Measurements from ENCODE around the gene TMBIM6.
"Not testable (repeated sequence)": the region's sequence is repeated elsewhere in the genome, so short reads cannot be mapped to it uniquely, and the experiment has no call there.

The TMBIM6 gene

DNA sequence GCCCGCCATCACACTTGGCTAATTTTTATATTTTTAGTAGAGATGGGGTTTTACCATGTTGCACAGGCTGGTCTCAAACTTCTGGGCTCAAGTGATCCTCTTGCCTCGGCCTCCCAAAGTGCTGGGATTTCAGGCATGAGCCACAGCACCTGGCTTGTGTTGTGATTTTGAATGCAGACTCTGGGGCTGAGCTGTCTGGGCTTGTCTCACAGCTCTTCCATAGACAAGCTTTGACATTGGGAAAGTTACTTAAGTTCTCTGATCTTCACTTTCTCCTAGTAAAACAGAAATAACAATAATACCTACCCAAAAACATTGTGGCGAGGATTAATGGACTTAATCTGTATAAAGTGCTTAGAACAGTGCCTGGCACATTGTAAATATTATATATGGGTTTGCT lies 36.0 kb downstream of the TMBIM6 start:
- no peak for DNase-seq (ENCODE audit: low spot score)

DNA sequence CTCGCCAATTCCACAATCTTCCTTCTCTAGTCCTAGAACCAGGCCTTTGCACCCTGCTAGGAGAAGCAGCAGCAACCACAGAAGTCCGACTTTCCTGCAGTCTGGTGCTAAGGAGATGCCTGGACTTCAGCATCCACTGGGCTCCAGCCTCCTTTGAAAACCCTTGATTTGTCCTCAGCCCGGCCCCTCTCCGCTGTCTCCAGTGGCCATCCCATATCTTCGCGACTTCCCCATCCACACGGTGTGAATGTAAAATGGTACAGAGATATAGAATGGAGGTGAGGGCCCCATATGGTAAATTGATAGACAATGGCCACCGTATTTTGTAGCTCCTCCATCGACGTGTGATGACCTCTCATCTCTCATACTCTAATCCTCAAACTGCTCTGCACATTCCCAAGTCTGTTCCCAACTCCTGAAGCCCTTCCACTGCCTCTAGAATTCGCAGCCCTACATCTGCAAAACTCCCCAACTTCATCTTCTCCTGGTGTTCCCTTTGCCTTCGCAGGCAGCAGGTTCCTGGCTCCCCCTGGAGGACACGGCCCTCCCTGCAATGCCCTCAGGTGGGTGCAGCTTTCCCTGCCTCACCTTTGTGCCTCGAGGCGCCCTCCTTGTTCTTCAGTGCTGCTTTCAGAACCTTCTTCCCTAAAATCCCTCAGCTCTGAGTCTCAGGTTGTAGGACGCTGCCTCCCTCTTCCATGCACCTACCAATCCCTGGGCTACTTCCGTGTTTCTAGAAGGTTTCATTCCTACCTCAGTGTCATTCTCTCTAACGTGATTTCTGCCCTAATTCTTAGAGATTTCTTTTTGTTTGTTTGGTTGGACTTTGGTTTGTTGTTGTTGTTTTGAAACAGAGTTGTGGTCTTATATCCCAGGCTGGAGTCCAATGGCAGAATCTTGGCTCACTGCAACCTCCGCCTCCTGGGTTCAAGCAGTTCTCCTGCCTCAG lies 36.7 kb downstream of the TMBIM6 start:
- peak; percentile 86 for DNase-seq (ENCODE audit: low spot score)

DNA sequence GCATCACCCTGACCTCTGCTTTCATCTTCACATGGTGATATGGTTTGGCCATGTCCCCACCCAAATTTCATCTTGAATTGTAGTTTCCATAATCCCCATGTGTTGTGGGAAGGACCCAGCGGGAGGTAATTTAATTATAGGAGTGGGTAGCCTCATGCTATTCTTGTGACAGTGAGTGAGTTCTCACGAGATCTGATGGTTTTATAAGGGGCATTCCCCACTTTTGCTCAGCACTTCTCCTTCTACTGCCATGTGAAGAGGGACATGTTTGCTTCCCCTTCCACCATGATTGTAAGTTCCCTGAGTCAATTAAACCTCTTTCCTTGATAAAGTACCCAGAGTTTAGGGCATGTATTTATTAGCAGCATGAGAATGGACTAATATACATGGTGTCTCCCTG lies 38.2 kb downstream of the TMBIM6 start:
- no peak for DNase-seq (ENCODE audit: low spot score)

DNA sequence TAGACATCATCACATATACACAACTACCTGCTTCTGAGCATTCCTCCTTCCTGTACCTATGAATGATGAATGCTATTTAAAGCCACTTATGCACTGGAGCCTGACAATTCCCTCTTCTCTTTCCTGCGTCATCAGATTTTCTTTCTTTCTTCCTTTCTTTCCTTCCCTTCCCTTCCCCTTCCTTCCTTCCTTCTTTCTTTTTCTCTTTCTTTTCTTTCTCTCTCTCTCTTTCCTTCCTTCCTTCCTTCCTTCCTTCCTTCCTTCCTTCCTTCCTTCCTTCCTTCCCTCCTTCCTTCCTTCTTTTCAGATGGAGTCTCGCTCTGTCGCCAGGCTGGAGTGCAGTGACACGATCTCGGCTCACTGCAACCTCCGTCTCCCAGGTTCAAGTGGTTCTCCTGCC lies 39.6 kb downstream of the TMBIM6 start:
- not testable (repeated sequence) for DNase-seq (ENCODE audit: low spot score)

DNA sequence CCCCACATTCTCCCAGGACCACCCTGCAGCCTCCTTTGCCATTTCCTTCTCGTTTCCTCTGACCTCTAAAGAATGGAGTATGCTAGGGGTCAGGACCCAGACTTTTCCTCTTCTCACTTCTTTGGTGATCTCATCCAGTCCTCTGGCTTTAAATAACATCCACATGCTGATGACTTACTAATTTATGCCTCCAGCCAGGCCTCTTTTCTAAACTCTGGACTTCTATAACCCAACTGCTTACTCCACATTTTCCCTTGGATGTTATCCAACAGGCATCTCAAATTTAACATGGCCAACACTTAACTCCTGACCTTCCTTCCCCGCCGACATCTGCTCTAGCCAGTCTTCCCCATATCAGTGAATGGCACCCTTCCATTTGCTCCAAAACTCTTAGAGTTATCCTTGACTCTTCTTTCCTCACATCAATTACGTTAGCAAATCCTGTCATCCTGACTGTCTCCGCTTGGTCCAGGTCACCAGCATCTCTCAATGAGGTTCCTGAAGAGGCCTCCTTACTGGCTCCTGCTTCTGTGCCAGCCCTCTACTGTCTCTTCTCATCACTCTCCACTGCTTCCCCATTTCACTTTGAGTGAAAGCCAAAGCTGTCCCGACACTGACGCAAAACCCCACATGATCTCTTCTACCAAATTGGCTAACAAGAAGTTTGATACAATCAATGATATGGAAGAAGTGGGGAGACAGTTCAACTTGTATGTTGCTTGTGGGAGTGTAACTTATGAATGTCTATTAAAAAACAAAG lies 42.7 kb downstream of the TMBIM6 start:
- no peak for DNase-seq (ENCODE audit: low spot score)

DNA sequence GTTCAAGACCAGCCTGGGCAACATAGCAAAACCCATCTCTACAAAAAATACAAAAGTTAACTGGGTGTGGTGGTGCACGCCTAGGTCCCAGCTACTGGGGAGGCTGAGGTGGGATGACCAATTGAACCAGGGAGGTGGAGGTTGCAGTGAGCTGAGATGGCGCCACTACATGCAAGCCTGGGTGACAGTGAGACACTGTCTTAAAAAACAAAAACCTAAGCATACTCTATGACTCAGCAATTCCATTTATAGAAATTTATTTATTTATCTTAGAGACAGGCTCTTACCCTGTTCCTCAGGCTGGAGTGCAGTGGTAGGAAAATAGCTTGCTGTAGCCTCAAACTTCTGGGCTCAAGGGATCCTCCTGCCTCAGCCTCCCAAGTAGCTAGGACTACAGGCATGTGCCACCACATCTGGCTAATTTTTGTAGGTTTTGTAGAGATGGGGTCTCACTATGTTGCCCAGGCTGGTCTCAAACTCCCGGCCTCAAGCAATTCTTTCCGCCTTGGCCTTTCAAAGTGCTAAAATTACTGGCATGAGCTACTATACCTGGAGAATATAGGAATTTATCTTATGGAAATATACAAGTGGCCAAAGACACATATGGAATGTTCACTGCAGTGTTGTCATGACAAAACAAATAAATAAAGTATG lies 43.5 kb downstream of the TMBIM6 start:
- DNase-seq (ENCODE audit: low spot score): no peak

DNA sequence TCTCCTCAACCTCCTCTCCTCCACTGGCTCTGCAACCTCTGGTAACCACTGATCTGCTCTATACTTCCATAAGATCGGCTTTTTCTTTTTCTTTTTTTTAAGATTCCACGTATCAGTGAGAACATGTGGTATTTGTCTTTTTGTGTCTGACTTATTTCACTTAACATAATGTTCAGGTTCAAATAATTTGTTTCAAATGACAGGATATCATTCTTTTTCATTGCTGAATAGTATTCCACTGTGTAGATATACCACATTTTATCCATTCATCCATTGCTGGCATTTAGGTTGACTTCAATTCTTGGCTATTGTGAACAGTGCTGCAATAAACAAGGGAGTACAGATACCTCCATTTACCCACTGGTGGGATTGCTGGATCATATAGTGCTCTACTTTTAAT lies 46.3 kb downstream of the TMBIM6 start:
- DNase-seq (ENCODE audit: low spot score): no peak

DNA sequence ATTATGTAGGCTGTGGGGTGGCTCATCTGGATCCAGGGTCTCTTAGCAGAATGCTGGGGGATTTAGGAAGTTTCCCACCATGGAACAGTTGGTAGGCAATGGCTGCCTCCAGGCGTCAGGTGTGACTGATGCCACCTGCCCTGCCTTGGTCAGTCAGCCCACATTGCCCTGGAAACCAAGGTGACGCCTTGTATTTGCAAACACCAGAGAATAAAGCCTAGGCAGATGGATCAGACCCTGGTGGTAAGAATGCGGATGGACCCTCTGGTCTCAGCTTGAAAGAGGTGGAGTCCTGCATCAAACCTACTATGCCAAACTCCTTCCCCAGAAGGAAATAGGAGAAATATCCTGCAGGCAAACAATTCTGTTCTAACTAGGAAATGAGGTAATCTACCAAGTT lies 48.6 kb downstream of the TMBIM6 start:
- DNase-seq (ENCODE audit: low spot score): no peak

DNA sequence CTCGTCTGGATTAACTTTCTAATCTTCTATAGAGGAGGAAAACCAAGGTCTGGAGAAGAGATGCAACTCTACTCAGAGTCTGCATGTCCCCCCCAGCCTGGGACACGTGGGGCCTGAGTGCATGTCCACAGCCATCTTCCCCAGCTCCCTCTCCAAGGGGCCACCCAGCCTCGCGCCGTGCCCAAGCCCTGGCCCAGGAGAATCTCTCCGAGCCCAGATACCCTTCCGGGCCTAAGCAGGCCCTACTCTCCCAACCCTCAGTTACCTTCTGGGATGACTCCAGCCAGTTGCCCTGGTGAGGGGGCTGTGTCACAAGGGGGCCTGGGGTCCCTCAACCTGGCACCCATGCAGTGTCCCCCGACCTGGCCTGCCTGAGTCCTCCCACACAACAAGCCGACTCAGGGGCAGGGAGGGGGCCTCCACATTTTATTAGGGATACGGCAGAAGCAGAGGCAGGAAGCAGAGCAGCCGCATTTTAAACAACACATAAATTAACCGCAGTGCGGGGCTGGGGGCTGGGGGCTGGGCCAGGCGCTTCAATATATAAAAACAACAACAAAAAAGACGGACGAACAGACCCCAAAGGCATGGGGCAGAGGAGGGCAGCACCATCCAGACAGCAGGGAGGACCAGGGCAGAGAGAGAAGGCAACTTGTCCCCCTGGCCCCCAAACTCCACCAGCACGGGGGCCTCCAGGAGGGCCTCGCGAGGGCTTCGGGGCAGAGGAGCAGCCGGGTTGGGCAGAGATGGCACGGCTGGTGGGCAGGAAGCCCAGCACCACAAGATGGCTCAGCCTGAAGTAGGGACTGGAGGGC lies 49.6 kb downstream of the TMBIM6 start:
- no peak for DNase-seq (ENCODE audit: low spot score)

DNA sequence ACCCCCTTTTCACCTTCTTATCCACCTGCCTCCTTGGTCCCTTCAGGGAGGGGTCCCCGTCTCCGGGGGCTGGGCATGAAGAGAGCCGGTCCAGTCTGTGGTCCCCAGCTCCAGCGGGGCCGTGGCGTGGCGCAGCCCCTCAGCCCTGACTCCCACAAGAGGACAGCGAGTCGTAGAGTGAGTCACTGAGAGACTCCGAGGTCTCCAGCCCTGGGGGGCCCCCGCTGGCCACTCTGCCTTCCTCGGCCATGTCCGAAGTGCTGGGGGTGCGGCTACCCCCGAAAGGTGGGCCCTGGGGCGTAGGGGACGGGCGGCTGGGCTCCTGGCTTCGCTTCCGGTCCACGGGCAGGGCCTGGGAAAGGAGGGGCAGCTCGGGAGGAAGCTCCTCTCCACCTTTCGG lies 50.3 kb downstream of the TMBIM6 start:
- peak; percentile 24 for DNase-seq (ENCODE audit: low spot score)

DNA sequence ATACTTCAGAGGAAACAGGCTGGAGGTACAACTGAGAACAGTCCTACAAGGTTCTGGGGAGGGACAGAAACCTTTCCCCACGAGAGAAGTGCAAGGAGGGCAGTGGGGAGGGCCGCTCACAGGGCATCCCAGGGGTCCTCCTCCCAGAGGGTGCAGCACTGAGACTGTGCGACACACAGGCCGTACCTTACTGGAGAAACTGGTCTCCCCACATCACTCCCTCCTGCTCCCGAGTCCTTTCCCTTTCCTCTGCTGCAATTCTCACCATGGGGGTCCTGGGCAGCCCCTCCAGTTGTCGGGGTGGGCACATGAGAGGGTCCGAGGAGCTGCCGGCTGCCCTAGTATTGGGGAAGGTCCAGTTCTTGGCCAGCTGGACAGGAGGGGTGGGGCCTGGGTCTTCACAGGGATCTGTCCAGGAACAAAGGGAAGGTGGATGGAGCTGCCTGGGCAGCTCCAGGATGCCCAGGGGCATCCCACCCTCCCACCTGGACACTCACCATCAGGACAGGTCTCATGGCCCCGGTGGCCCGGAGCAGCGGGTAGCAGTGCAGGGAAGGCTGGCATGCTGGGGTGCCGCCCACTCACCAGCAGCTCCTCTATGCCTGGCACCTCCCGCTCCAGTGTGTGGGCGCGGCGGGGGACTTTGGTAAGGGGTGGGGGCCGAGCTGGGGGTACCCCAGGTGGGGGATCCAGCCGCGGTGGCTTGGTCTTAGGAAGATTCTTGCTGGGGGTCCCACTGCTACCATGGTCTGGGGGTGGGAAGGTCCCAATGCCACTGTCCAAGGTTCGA lies 51.0 kb downstream of the TMBIM6 start:
- DNase-seq (ENCODE audit: low spot score): peak; percentile 34

DNA sequence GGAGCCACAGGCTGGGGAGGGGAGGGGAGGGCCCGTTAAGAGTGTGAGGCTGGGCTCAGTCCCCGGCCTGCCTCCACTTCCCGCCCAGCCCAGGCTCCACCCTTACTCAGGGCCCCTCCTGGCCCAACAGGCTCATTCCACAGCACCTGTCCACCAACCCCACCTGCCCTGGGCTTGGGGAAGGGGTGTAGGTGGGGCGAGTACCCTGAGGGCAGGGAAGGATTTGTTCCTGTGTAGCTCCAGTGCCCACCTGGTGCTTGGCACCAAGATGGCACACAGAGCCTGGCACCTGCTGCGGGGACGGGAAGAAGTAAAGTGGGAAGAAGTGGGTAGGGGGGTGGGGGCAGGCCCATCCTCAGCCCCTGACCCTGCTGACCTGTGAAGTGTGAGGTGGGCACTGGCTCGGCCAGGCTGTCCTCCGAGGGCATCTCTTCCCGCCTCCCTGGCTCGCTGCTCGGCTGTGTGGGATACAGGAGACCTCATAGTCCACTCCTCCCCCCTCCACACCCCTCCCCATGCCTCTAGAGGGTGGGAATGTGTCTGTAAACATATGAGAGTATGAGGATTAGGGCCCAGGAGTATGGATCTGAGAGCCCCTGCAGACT lies 51.7 kb downstream of the TMBIM6 start:
- peak; percentile 23 for DNase-seq (ENCODE audit: low spot score)

DNA sequence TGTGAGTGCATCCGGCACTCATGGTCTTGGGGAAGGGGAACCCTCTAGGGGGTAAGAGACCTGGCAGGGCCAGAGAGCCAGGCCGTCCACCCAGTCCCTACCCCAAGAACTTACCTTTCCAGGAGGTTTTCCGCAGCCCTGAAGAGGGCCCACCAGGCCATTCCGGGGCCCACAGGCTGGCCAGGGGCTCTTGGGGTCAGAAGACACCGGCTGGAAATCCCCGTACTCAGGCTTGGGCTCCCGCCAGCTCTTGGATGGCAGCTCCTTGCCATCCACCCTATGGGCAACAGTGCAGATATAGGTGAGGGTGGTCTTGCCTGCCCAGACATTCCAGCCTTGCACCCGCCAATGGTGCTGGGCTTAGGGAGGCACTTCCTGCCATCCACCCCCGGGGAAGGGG lies 52.3 kb downstream of the TMBIM6 start:
- peak; percentile 23 for DNase-seq (ENCODE audit: low spot score)

DNA sequence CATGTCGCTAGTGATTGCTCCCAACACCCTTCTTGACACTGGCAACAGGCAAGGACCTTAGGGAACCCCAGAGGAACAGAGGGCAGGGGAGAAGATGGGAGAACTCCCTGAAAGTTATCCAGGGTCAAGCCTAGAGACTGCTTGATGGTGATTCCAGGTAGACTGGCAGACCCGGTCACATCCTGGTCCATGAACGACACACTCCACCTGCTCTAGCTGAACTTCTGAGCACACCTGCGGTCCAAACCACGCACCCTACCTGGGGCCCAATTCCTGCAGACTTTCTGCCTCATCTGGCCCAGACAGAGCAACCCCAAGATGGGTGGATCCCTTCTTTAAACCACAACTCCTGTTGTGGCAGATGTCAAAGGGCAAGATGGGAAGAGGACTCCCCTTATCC lies 52.7 kb downstream of the TMBIM6 start:
- no peak for DNase-seq (ENCODE audit: low spot score)

DNA sequence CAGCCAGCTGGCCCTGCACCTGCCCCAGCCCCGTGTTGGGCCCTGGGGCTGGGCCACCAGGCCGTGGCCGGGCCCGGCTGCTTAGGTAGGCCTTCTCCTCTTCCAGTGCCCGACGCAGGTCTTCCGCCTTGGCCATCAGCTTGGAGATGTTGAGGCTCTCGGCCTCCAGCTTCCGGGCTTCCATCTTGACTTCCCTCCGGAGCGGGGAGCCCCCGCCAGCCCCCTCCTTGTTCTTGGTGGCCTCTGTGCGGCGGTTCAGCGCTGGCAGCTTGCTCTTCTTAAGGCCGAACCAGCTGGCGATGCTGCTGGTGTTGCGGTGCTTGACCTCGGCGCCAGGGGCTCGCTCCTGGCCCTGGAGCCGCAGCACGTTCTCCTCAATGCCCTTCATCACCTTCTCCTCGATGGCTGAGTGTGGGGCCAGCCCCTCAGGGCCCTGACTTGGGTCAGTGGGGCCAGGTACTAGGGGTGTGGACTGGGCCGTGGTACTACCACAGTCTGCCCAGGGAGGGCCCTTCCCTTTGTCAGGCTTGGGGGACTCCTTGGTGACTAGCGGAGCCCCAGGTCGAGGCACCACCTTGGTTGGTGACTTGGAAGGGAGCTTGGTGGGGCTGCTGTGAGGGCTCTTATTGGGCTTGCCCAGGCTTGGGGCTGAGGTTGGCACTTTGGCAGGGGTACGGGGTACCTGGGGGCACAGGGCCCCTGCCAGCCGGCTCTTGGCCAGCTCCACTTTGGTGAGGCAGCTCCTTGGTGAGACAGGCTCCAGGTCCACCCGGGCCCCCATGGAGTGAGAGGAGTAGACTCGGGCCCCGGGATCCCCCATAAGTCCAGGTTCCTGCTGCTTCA lies 53.7 kb downstream of the TMBIM6 start:
- peak; percentile 38 for DNase-seq (ENCODE audit: low spot score)

DNA sequence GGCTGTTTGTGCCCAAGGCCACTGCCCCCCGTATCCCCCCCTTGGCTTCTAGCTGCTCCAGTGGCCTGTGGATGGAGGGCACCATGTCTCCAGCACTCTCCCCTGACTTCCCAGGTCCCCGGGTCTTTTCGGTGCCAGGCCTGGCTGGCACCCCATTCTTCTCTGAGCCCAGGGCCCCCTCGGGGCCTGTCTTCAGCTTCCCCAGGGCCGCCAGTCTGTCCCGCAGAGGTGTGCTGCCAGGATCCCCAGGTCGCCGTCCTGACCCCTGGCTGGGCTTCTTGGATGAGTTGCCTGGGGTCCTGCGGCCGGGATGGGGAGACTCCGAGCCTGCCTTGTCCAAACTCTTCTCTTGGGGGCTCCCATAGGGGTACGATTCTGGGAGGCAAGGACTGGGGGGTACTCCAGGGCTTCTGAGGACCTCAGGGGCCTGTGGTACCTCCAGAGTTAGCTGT lies 54.3 kb downstream of the TMBIM6 start:
- DNase-seq (ENCODE audit: low spot score): peak; percentile 25

DNA sequence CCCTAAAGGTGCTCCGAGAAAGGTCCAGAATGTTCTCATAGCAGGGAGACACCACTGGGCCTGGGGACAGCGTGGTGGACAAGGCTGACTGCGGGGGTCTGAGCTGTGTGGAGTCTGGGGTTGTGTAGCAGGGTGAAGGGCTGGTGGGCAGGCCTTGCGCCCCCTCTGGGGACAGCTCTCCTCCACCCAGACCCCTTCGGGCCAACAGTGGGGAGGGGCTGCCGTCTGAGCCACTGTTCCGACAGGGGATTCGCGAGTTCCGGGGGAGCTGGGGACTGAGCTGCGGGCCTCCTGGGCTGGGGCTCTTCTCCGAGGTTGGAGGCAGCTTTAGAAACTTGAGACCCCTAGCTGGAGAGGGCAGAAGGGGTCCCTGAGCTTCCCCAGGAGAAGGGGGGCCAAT lies 54.8 kb downstream of the TMBIM6 start:
- no peak for DNase-seq (ENCODE audit: low spot score)

DNA sequence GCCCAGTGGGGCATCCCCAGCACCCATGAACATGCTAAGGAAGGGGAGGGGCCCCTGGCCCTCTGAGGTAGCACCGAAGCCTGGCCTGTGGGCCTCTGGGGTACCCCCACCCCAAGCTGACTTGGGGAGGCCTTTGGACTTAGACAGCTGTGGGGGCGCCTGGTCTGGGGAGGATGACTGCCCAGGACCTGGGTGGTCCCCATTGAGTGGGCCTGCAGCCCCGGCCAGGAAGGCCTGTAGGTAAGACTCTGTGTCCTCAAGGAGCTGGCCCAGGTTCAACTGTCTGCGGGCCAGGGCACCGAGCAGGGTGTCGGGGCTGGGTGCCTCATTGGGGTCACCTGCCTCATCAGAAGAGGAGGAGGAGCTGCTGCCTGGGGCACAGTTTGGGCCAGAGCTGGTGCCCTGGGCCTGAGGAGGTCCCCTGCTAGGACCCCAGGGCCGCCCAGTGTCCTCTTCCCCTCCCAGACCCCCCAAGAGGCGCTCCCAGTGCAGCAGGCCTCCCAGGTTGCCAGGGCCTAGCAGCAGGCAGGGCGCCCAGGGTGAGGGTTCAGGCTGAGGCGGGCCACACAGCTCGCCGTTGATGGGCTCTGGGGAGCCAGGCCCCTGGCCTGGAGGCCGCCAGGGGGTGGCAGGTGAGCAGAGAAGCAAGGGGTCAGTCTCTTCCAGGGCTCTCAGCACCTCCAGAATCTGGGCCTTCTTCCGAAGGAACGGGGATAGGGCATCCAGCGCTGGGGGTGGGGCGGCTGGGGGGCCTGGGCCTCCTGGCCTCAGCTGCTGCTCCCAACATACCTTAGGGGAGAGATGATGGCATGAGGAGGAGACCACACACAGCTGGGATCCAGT lies 55.5 kb downstream of the TMBIM6 start:
- DNase-seq (ENCODE audit: low spot score): peak; percentile 39

DNA sequence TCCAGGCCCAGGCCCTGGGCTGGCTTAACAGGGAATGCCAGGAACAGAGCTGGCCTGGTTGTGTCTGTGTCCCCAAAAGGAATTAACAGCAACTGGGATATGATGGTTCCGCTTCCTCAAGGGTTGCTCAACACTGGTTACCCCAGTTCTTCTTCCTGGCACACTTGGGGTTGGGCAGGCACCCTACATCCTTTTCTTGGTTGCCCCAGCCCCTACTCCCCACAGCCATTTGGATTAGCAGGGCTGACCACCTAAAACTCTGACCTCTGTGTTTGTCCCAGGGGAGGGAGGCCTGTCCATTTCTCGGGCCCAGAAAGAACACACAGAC lies 56.1 kb downstream of the TMBIM6 start:
- no peak for DNase-seq (ENCODE audit: low spot score)
